Left lung (tissue), 10 donors: Measurements from ENCODE around the gene GLRB. TPM values are rescaled to one million over a fixed set of nuclear protein-coding genes. Genes with fewer than 3 reads are reported as not detected.

ENCODE experiments used
- ATAC-seq: fragments of 200-7000 bp; cut with Tn5 transposase; one replicate; pipeline ENCODE4 v1.9.1; 2020; ENCODE audit warnings: moderate library complexity
- DNase-seq, 4 donors: peaks; one replicate each; pipeline ENCODE4 v3.0.0-alpha.2; 2013 to 2020
- H3K27ac ChIP-seq, 2 donors: fragments of 200-600 bp; sonication (generic) in 1 of 2; one replicate each; pipeline versions ENCODE4 v1.5.0 to v1.8.0; 2020 to 2021
- H3K27me3 ChIP-seq, 2 donors: fragments of 200-600 bp; sonication (generic) in 1 of 2; one replicate each; pipeline versions ENCODE4 v1.5.0 to v1.8.0; 2020 to 2021
- H3K36me3 ChIP-seq, 2 donors: fragments of 200-600 bp; sonication (generic) in 1 of 2; one replicate each; pipeline versions ENCODE4 v1.5.0 to v1.8.0; 2020 to 2021
- H3K4me1 ChIP-seq, 2 donors: fragments of 200-600 bp; one replicate each; pipeline ENCODE4 v1.8.0; 2021
- H3K4me3 ChIP-seq, 2 donors: fragments of 200-600 bp; sonication (generic) in 1 of 2; one replicate each; pipeline versions ENCODE4 v1.5.0 to v1.8.0; 2020 to 2021; ENCODE audit warnings: mild to moderate bottlenecking in 1 of 2
- H3K9me3 ChIP-seq, 2 donors: fragments of 200-600 bp; sonication (generic) in 1 of 2; one replicate each; pipeline versions ENCODE4 v1.5.0 to v1.8.0; 2020 to 2021
- intact Hi-C, 2 donors: fragments of 100-400 bp; cut with DNase I; formaldehyde crosslinking; loops; one replicate each; pipeline versions ENCODE4 v1.11.2 to v1.14.2; 2022
- polyA plus RNA-seq, 6 donors: library from polyadenylated mRNA; unstranded; fragments of 120-200 nt; gene quantifications; one replicate each; pipeline ENCODE4 v1.2.1, GENCODE V29; 2013; ENCODE audit not compliant: insufficient read length in 6 of 6
- total RNA-seq, 2 donors: library from RNA; stranded (reverse); fragmentation: NEBNext Ultra II Directional; extraction: Animal tissue kit (Norgen Biotek cat#: 25700); gene quantifications; one replicate each; pipeline ENCODE4 v1.2.1, GENCODE V29; 2021
- TF ChIP-seq, protein P1 (sequence below), 2 donors: fragments of 200-600 bp; sonication (generic) in 1 of 2; IDR thresholded peaks; one replicate each; pipeline versions ENCODE4 v1.5.0 to v1.8.0; 2021; ENCODE audit warnings: antibody characterized with exemption in 2 of 2
- donor health status: DM: no; HTN: yes; CAD: no.
- donor health status: DM: no; HTN: no; CAD: no.

The GLRB gene
- total and polyA plus RNA-seq, 8 donors: 4.0 to 7.2 (median 6.0) TPM

DNA sequence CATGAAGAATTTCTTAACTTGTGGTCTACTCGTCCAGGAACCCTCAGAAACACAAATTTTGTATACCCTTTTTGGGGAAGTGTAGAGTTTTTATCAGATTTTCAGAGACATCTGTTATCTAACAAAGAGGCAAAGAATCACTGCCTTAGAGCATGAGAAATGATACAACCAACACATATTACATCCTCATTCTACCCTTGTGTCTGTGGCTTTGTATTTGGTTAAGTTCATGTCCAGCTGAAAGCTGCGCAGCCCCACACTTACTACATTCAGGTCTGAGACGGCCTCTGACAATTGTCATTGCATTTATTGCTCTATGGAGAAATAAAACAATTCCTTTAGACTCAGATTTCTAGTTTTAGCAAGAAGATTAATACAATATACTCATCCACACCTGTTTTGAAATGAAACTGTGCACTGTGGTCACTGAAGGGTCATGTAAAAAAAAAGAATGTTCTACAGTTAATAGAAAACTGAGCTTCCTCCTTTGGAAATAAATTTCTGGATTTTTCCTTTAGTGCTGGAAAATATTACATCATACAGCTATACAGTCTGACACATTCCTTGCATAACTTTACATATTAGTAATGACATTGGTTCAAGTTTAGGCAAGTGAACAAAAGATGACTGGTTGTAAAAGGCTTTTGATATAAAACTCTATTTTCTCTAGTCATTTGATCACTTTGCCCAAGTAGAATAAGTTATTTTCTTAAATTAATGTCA is 39.8 kb downstream of the GLRB start:
- DNase-seq (peak in 2 of 4 donors; percentile 1 to 3), ATAC-seq (peak; percentile 46)
- no peak overlapping the region for H3K27ac ChIP-seq
- TF ChIP-seq, protein P1, sequence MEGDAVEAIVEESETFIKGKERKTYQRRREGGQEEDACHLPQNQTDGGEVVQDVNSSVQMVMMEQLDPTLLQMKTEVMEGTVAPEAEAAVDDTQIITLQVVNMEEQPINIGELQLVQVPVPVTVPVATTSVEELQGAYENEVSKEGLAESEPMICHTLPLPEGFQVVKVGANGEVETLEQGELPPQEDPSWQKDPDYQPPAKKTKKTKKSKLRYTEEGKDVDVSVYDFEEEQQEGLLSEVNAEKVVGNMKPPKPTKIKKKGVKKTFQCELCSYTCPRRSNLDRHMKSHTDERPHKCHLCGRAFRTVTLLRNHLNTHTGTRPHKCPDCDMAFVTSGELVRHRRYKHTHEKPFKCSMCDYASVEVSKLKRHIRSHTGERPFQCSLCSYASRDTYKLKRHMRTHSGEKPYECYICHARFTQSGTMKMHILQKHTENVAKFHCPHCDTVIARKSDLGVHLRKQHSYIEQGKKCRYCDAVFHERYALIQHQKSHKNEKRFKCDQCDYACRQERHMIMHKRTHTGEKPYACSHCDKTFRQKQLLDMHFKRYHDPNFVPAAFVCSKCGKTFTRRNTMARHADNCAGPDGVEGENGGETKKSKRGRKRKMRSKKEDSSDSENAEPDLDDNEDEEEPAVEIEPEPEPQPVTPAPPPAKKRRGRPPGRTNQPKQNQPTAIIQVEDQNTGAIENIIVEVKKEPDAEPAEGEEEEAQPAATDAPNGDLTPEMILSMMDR (IDR thresholded peaks at IDR 0.05): no peak
- H3K4me3 ChIP-seq: no peak overlapping the region
- H3K9me3 ChIP-seq: no peaks in the 10 kb centered on the region
- H3K36me3 ChIP-seq: no peaks in the 10 kb centered on the region
- H3K27me3 ChIP-seq: no peaks in the 10 kb centered on the region
- intact Hi-C loops: no loop called here
- H3K4me1 ChIP-seq: no peaks in the 10 kb centered on the region

DNA sequence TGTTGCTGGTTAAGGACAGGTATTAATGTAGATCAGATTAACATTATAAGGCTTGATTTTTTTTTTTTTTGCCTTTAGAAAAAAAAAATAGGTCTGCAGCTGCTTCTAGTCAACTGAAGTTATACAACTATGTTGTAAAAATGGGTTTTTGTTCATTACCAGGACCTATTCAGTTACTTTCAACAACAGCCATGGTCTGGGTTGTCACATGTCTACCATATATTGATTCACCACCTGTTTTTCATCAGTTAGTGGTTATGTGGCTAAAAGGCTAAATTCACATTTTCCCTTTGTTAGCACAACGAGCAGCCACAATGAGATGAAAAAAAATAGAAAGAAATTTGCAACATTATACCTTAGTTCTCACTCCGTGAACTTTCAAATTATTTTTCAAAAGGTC is 45.5 kb downstream of the GLRB start:
- Histone ChIP-seq H3K4me1 (no peaks in the 10 kb centered on the region), H3K9me3 (no peaks in the 10 kb centered on the region), H3K36me3 (no peaks in the 10 kb centered on the region), H3K27me3 (no peaks in the 10 kb centered on the region), H3K27ac (no peak overlapping the region), H3K4me3 (no peak overlapping the region)
- ATAC-seq: no peak
- TF ChIP-seq, protein P1 (IDR thresholded peaks at IDR 0.05): no peak
- DNase-seq: no peak
- intact Hi-C loops: no loop called here

DNA sequence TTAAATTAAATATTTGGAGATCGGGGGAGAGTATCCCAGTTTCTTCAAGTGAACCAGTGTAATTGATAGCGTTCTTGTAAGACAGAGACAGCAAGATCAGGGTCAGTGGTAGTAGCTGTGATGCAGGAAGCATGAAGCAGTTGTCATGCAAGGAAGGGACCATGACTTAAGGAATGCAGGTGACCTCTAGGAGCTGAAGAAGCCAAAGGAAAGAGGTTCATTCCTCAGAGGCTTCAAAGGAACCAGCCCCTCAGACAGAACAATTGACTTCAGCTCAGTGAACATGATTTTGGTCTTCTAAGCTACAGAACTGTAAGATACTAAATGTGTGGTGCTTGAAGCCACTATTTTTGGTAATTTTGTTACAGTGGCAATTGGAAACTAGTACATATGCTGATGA is 51.6 kb downstream of the GLRB start:
- DNase-seq: no peak
- H3K4me3 ChIP-seq: no peak overlapping the region
- ATAC-seq: no peak
- H3K9me3 ChIP-seq: no peaks in the 10 kb centered on the region
- TF ChIP-seq, protein P1 (IDR thresholded peaks at IDR 0.05): no peak
- H3K4me1 ChIP-seq: no peaks in the 10 kb centered on the region
- intact Hi-C loops: no loop called here
- no peaks in the 10 kb centered on the region for H3K27me3 ChIP-seq
- H3K36me3 ChIP-seq: no peaks in the 10 kb centered on the region
- H3K27ac ChIP-seq: no peak overlapping the region

DNA sequence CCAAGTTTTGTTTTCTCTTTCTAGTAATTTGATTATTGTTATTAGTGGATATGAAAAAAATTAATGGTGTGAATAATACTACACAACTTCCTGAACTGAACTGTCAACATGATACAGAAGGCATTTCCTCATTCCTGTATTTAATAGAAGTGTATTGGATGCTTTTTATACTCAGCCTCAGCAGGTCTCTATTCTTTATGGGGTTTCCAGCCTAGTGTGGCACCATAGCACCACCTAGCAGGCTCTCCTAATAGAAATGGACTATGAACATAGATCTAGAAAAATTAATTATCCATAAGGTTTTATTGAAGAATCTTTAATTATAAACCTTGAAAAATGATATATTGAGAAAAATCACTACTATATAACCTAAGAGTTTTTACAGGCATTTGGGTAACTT is 52.4 kb downstream of the GLRB start:
- ATAC-seq: peak; percentile 64
- Histone ChIP-seq H3K4me1 (no peaks in the 10 kb centered on the region), H3K9me3 (no peaks in the 10 kb centered on the region), H3K4me3 (no peak overlapping the region), H3K36me3 (no peaks in the 10 kb centered on the region), H3K27me3 (no peaks in the 10 kb centered on the region), H3K27ac (no peak overlapping the region)
- intact Hi-C loops: no loop called here
- DNase-seq: peak in 2 of 4 donors; percentile 3 to 19
- TF ChIP-seq, protein P1 (IDR thresholded peaks at IDR 0.05): peak in 1 of 2 donors; percentile 18

DNA sequence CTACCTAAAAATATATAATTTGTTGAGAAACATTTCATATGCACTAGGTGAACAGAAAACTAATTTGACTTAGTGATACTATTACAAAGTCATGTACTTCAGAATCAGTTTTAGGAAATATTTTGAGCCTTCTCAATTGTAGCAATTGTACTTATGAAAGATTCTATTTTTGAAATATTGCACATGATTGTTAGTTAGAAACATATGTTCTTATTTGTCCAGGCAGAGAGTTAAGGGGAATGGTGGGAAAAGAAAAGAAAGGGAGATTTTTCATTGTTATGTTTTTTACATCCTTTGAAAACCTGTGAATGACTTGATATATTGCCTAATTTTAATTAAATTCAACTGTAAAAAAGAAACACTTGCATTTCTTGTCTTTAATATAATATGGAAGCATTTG is 66.0 kb downstream of the GLRB start:
- ATAC-seq (no peak), DNase-seq (no peak)
- TF ChIP-seq, protein P1 (IDR thresholded peaks at IDR 0.05): no peak
- Histone ChIP-seq H3K27ac (no peak overlapping the region), H3K4me1 (no peaks in the 10 kb centered on the region), H3K4me3 (no peak overlapping the region), H3K27me3 (no peaks in the 10 kb centered on the region), H3K9me3 (no peaks in the 10 kb centered on the region), H3K36me3 (no peaks in the 10 kb centered on the region)
- intact Hi-C loops: no loop called here
